Tibial nerve (tissue), 4 donors: Measurements from ENCODE around the gene SEC24D. TPM values are rescaled to one million over a fixed set of nuclear protein-coding genes. Genes with fewer than 3 reads are reported as not detected.

Experiments used
- DNase-seq, 2 donors: peaks; one replicate each; pipeline ENCODE4 v3.0.0-alpha.2; 2019; ENCODE audit warnings: low spot score in 2 of 2
- H3K27ac ChIP-seq, 4 donors: fragments of 200-600 bp; sonication (generic) in 3 of 4; one replicate each; pipeline ENCODE4 v1.5.1; 2017 to 2019; ENCODE audit warnings: mild to moderate bottlenecking in 1 of 4
- H3K27me3 ChIP-seq, 2 donors: fragments of 200-600 bp; sonication (generic) in 1 of 2; one replicate each; pipeline versions ENCODE4 v1.5.1 to v1.6.0; 2017 to 2019
- H3K36me3 ChIP-seq, 3 donors: fragments of 200-600 bp; sonication (generic); one replicate each; pipeline ENCODE4 v1.5.1; 2018 to 2019
- H3K4me1 ChIP-seq, 4 donors: fragments of 200-600 bp; sonication (generic) in 3 of 4; one replicate each; pipeline ENCODE4 v1.5.1; 2017 to 2019
- H3K4me3 ChIP-seq, 4 donors: fragments of 200-600 bp; sonication (generic) in 3 of 4; one replicate each; pipeline ENCODE4 v1.5.1; 2017 to 2019; ENCODE audit warnings: mild to moderate bottlenecking in 1 of 4, moderate library complexity in 1 of 4
- H3K9me3 ChIP-seq, 4 donors: fragments of 200-600 bp; sonication (generic) in 3 of 4; one replicate each; pipeline ENCODE4 v1.5.1; 2017 to 2019
- CTCF ChIP-seq, 5 experiments: fragments of 200-600 bp in 3 of 5; fragments of 450-650 bp in 2 of 5; sonication (generic) in 3 of 5; IDR thresholded peaks; one replicate each; pipeline ENCODE4 v1.5.1; 2016 to 2019; ENCODE audit warnings: antibody characterized with exemption in 5 of 5, mild to moderate bottlenecking in 3 of 5, moderate library complexity in 2 of 5
- EP300 ChIP-seq, 2 donors: sonication (generic); formaldehyde crosslinking; IDR thresholded peaks; one replicate each; pipeline ENCODE4 v1.6.1; 2017; ENCODE audit warnings: antibody characterized with exemption in 2 of 2, mild to moderate bottlenecking in 1 of 2
- POLR2A ChIP-seq, 2 donors: fragments of 450-650 bp; IDR thresholded peaks; one replicate each; pipeline ENCODE4 v1.6.1; 2017; ENCODE audit warnings: antibody characterized with exemption in 2 of 2, mild to moderate bottlenecking in 2 of 2, moderate library complexity in 2 of 2
- WGBS, 2 donors: methylation state at CpG; one replicate each; pipeline ENCODE4 v1.1.5; 2018; 5-methylcytosine and 5-hydroxymethylcytosine counted together
- total RNA-seq, 4 donors: library from RNA; depleted of rRNA; stranded (reverse); fragments of >200 nt; gene quantifications; one replicate each; pipeline ENCODE4 v1.1.0, GENCODE V29; 2016

SEC24D gene
- total RNA-seq, 4 donors from 2014 or later = 24.0 to 54.6 (median 34.0) TPM

DNA sequence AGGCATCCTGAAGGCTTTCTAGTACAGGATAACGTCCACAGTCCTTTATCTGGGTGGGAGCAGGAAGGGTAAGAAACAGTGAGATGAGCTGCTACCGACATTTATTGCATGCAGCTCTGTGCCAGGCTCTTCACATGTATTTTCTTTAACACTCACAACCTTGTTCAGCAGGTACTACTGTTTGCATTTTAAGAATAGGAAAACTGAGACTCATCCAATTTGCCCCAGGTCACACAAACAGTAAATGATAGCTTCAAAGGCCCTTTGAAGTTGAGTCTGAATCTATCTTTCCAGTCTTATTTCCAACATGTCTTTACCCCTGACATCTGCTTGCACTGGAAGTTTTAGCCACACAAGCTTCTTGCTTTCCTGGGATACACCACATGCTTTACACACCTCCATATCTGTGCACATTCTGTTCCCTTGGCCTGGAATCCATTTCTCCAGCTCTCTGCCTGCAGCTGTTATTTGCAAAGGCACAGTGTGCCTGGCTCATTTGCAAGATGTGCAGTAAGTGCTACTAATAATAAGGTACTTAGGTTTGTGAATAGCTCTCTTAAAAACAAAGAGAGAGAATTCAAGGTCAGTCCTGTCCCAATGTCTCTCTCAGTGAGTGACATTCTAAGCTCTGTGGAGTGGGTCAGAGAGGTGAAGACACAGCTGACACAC lies 89.5 kb downstream of the SEC24D start:
- Histone ChIP-seq H3K4me3 (no peak overlapping the region), H3K4me1 (peaks cover 0 to 44% (median 9%) of the 10 kb centered on the region in 4 donors), H3K27me3 (no peaks in the 10 kb centered on the region), H3K9me3 (no peaks in the 10 kb centered on the region), H3K36me3 (peaks cover 0 to 20% (median 7%) of the 10 kb centered on the region in 3 donors), H3K27ac (peak overlapping the region in 2 of 4 donors; percentile 63 to 67)
- TF ChIP-seq EP300 (IDR thresholded peaks at IDR 0.05) (peak in 1 of 2 donors; percentile 70), CTCF (IDR thresholded peaks at IDR 0.05) (no peak), POLR2A (IDR thresholded peaks at IDR 0.05) (no peak)
- 58 to 61% methylated on average over 2 of the region's 2 CpGs for WGBS, 2 donors
- DNase-seq = no peak

- H3K27me3 ChIP-seq = no peaks in the 10 kb centered on the region
- TF ChIP-seq CTCF (IDR thresholded peaks at IDR 0.05) (no peak), EP300 (IDR thresholded peaks at IDR 0.05) (no peak), POLR2A (IDR thresholded peaks at IDR 0.05) (no peak)
- DNase-seq = no peak
- H3K9me3 ChIP-seq = no peaks in the 10 kb centered on the region
- 73 to 74% methylated on average over 3 of the region's 3 CpGs for WGBS, 2 donors
- no peak overlapping the region for H3K4me3 ChIP-seq
- peak overlapping the region in 2 of 4 donors; percentile 63 to 67 for H3K27ac ChIP-seq
- peaks cover 0 to 21% (median 7%) of the 10 kb centered on the region in 3 donors for H3K36me3 ChIP-seq
- H3K4me1 ChIP-seq = peaks cover 0 to 44% (median 7%) of the 10 kb centered on the region in 4 donors
Measured at GRCh38 chr4:118745357-118745756, 90.6 kb downstream of the SEC24D start.

DNA sequence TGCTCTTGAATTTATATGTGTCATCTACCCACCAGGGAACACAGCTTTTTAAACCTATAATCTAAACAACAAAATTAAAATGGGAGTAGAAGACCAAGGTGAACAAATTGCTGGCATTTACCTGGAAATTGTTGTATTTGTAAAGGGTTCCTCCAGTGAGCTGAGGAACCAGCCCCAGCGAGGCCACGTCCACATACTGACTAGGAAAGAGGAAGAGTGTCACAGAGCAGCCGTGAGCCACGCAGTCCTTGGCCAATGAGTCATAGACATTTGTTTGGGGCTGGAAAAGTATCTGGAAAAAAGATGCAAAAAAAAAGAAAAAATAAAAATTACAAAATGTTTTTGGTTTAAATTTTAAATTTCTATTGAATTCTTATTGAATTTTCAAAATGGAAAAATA lies 92.1 kb downstream of the SEC24D start:
- Histone ChIP-seq H3K4me3 (no peak overlapping the region), H3K27ac (no peak overlapping the region), H3K9me3 (no peaks in the 10 kb centered on the region), H3K4me1 (peaks cover 0 to 53% (median 7%) of the 10 kb centered on the region in 4 donors), H3K27me3 (no peaks in the 10 kb centered on the region), H3K36me3 (peaks cover 0 to 28% (median 7%) of the 10 kb centered on the region in 3 donors)
- DNase-seq = no peak
- 74 to 78% methylated on average over 4 of the region's 4 CpGs for WGBS, 2 donors
- TF ChIP-seq POLR2A (IDR thresholded peaks at IDR 0.05) (no peak), EP300 (IDR thresholded peaks at IDR 0.05) (no peak), CTCF (IDR thresholded peaks at IDR 0.05) (no peak)

DNA sequence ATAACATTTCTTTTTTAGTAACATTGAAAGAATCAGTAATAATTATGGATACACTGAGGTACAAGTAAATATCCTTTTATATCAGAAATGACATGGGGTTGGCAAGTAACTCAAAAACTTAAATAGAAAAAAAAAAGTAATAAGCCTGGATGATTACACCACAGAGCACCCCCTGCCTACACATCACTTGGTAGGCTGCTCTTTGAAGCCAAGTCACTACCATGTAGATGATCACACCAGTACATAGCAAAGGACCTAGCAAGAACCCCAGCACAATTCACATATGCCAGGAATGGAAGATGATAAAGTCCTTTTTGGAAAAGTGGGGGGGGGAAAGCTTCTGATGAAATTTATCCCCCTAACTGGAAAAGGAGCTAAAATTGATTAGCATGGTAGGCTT lies 93.9 kb downstream of the SEC24D start:
- Histone ChIP-seq H3K36me3 (peaks cover 0 to 39% (median 7%) of the 10 kb centered on the region in 3 donors), H3K27me3 (no peaks in the 10 kb centered on the region), H3K4me1 (peaks cover 0 to 61% (median 7%) of the 10 kb centered on the region in 4 donors), H3K27ac (peak overlapping the region in 2 of 4 donors; percentile 77 to 79), H3K4me3 (no peak overlapping the region), H3K9me3 (no peaks in the 10 kb centered on the region)
- no peak for TF ChIP-seq EP300 (IDR thresholded peaks at IDR 0.05)
- no peak for TF ChIP-seq POLR2A (IDR thresholded peaks at IDR 0.05)
- TF ChIP-seq CTCF (IDR thresholded peaks at IDR 0.05) = no peak
- no peak for DNase-seq

GRCh38 chr4:118741301-118741855 lies 94.5 kb downstream of the SEC24D start:
- TF ChIP-seq CTCF (IDR thresholded peaks at IDR 0.05) = no peak
- TF ChIP-seq POLR2A (IDR thresholded peaks at IDR 0.05) = no peak
- no peak for TF ChIP-seq EP300 (IDR thresholded peaks at IDR 0.05)
- WGBS, 2 donors = 14 to 20% methylated on average over 6 of the region's 6 CpGs
- peak overlapping the region in 3 of 4 donors; percentile 9 to 29 (median 18) for H3K4me3 ChIP-seq
- H3K4me1 ChIP-seq = peaks cover 0 to 55% (median 6%) of the 10 kb centered on the region in 4 donors
- DNase-seq = no peak
- H3K27me3 ChIP-seq = no peaks in the 10 kb centered on the region
- H3K9me3 ChIP-seq = no peaks in the 10 kb centered on the region
- peak overlapping the region in 3 of 4 donors; percentile 58 to 79 (median 77) for H3K27ac ChIP-seq
- H3K36me3 ChIP-seq = peaks cover 0 to 44% (median 7%) of the 10 kb centered on the region in 3 donors
